SK-N-SH treated with all-trans-retinoic acid at 6 μM for 48 hours (cell line): Measurements from ENCODE around the gene RALA.

Source experiments
- CSDC2 ChIP-seq: fragments of 250-450 bp; sonication (Bioruptor Pico); IDR thresholded peaks from 2 replicates; pipeline ENCODE4 v1.5.0; 2020; ENCODE audit warnings: mild to moderate bottlenecking, moderate library complexity
- ZNF70 ChIP-seq: fragments of 450-650 bp; formaldehyde crosslinking; IDR thresholded peaks from 2 replicates; pipeline ENCODE4 v1.5.0; 2020; ENCODE audit warnings: mild to moderate bottlenecking, moderate library complexity

GRCh38 chr7:39676346-39676745, 53.0 kb downstream of the RALA start:
- TF ChIP-seq CSDC2 (CRISPR knock-in tag) (no peak), ZNF70 (no peak)
